ENCODE results near the gene IQSEC1. TPM values are rescaled to one million over a fixed set of nuclear protein-coding genes. Genes with fewer than 3 reads are reported as not detected.

Gene IQSEC1
- total RNA-seq, 1 experiment from 2014 or later = 7.7 TPM

DNA sequence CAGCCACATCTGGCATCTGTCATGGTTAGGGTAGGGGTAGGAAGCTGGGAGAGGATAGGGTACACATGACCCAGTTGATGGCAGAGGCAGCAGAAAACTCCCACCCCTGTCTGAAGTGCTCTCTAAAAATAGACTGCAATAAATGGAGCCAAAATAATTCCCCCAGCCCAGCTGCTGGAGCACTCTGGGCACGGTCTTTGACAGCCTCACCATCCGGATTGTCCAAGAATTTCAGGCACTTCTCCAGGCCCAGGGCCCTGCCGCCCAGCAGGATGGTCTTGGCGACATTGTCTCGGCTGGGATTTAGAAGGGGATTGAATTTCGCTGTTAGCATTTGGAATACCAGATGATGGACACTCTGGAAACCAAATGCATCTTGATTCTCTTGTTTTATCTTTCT lies 103.7 kb downstream of the IQSEC1 start:
- DNase-seq (ENCODE audit: low read depth) = no peak

- no peak for DNase-seq (ENCODE audit: low read depth)
Measured at GRCh38 chr3:12968541-12968940, 104.7 kb downstream of the IQSEC1 start.

DNA sequence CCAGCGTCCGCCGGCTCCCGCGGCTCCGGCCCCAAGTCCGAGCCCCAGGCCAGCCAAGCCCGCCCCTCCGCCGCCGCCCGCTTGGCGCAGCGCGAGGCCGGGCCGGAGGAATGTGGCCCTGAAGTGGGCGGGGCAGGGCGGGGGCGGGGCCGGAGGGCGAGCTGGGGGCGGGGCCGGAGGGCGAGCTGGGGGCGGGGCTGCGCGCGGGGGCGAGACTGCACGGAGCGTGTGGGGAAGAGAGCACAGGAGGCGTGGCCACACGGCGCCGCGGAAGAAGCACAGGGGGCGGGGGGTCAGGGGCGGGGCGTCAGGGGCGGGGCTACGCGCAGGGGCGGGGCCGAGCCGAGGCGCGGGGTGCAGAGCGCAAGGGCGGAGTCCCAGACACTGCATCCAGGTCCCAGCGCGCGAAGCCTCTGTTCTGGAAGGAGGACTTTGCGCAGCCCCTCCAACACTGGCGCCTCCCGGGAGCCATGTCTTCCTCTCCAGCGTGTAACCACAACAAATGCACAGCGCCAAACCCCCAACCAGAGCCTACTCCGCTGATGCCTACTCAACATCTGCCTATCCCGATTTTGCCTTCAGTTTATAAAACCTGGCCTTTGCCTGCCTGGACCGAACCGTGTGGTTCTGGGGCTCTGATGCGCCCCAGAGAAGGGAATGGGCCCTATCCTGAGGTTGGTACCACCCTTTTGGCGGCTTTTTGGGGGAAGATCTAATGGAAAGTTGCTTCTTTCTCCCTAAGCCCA lies 105.5 kb downstream of the IQSEC1 start:
- DNase-seq (ENCODE audit: low read depth) = peak; percentile 76

GRCh38 chr3:12966847-12967605 lies 106.2 kb downstream of the IQSEC1 start:
- no peak for DNase-seq (ENCODE audit: low read depth)

GRCh38 chr3:12965999-12966846 lies 107.0 kb downstream of the IQSEC1 start:
- peak; percentile 5 for DNase-seq (ENCODE audit: low read depth)

- no peak for DNase-seq (ENCODE audit: low read depth)
Measured at GRCh38 chr3:12964711-12965612, 108.3 kb downstream of the IQSEC1 start.

- DNase-seq (ENCODE audit: low read depth) = peak; percentile 4
Measured at GRCh38 chr3:12963922-12964701, 109.1 kb downstream of the IQSEC1 start.

DNA sequence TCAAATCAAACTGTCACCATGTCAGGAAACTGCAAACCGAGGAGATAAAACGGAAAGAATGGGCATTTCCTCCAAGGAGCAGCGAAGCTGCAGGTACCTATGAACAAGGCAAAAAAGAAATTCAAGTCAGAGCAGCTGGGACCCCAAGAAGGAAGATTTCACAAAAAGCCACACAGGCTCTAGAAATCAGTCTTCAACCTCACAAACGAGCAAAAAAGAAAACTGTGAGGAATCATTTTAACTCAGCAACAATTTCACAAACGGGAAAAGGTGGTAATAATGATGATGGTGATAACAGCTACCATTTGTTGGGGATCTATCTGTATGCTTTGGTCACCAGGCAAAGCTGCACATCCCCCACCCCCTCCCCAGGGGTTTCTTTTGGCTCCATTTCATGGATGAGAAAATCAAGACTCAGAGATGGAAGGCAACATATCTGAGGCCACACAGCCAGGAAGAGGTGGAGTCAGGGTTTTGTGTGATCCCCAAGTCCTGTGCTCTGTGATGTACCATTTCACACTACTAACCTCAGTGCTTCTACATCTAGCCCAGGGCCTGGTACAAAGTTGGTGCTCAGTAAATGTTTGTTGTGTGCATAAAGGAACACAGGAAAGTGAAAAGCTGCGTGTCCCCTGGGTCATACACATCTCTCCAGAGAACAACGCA lies 109.9 kb downstream of the IQSEC1 start:
- DNase-seq (ENCODE audit: low read depth) = no peak

- no peak for DNase-seq (ENCODE audit: low read depth)
Measured at GRCh38 chr3:12962292-12962691, 110.9 kb downstream of the IQSEC1 start.

DNA sequence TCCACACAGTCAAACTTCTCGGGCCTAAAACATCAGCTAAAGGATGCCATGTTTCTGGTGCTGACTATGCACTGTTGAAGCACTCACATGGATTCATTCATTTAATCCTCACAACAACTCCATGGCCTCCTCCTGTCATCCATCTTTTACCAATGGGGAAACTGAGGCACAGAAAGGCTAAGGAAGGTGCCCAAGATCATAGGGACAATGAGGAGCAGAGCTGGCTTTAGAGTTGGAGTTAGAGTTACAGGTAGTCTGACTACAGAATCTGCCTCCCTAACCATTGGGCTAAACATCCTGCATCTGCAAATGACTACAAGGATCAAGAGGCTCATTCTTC lies 111.6 kb downstream of the IQSEC1 start:
- DNase-seq (ENCODE audit: low read depth) = no peak

GRCh38 chr3:12961007-12961696 lies 112.1 kb downstream of the IQSEC1 start:
- DNase-seq (ENCODE audit: low read depth) = no peak

GRCh38 chr3:12960497-12960896 lies 112.7 kb downstream of the IQSEC1 start:
- DNase-seq (ENCODE audit: low read depth) = no peak

- DNase-seq (ENCODE audit: low read depth) = no peak
Measured at GRCh38 chr3:12959838-12960378, 113.3 kb downstream of the IQSEC1 start.

- no peak for DNase-seq (ENCODE audit: low read depth)
Measured at GRCh38 chr3:12959410-12959809, 113.8 kb downstream of the IQSEC1 start.

DNA sequence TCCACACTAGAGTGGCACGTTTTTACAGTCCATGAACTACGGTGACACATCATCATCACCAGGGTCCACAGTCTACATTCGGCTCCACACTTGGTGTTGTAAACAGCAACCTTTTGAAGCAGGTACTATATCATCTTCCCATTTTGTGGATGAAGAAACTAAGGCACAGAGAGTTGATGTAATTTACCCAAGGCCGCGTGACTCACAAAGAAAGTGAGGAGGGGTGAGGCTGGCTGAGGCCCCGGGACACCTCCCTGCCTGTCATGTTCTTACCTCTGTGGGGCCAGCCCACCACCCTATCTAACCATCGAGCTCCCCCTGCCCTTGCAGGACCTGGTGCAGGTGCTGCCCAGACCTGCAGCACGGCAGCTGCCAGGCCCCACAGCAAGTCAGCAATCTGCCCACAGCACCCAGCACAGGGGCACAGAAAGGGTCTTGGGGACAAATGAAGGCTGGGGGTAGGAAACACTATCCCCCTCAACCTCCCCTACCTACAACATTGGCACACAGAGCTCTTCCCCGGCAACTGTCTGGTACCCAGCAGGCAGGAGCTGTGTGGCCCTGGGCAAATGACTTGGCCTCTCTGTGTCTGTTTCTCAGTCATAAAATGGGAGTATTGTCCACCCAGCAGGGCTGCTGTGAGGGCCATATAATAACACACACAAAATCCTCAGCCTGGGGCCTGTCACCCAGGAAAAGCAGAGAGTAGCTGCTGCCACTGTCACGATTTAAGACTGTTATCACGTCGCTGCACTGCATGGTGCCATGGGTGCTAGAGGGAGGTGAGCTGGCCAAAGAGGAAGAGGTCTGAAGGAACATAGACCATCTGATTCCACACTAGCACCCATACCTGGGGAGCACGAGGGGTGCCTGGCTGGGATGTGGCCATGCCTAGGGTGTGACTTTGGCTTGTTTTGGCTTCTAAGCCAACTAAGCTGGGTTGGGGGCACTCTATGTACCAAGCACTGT lies 115.1 kb downstream of the IQSEC1 start:
- no peak for DNase-seq (ENCODE audit: low read depth)

GRCh38 chr3:12957339-12957738 lies 115.9 kb downstream of the IQSEC1 start:
- DNase-seq (ENCODE audit: low read depth) = no peak

GRCh38 chr3:12956316-12956660 lies 116.9 kb downstream of the IQSEC1 start:
- DNase-seq (ENCODE audit: low read depth) = peak; percentile 18
